A673 (cell line): ENCODE results near the gene USF2.

Experiments used
- EZH2 ChIP-seq: fragments of 200-600 bp; sonication (generic); IDR thresholded peaks from 2 replicates; pipeline ENCODE4 v1.6.1; 2017; ENCODE audit warnings: borderline replicate concordance, low read depth, mild to moderate bottlenecking, mixed read lengths, antibody characterized with exemption, low read length; ENCODE audit not compliant: poor library complexity, severe bottlenecking
- TF ChIP-seq, protein P1 (sequence below): fragments of 300-800, 200-600 bp; sonication (generic); conservative IDR thresholded peaks from 2 replicates; pipeline ENCODE4 v1.5.1; 2017; ENCODE audit warnings: low read depth, mild to moderate bottlenecking, antibody characterized with exemption, low read length, moderate library complexity, mixed read lengths

DNA sequence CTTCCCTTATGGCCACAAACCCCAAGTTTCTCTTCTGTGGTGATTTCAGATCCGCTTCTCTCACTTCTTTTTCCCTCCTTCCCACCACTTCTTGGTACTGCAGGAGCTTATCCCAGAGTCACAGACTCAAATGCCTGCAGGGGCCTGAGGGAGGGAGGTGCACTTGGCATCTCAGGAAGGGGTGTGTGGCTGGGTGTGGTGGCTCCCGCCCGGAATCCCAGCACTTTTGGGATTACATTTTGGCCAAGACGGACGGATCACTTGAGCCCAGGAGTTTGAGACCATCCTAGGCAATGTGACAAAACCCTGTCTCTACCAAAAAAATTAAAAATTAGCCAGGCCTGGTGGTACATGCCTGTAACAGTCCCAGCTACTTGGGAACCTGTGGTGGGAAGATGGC is 5.6 kb downstream of the USF2 start:
- TF ChIP-seq, protein P1, sequence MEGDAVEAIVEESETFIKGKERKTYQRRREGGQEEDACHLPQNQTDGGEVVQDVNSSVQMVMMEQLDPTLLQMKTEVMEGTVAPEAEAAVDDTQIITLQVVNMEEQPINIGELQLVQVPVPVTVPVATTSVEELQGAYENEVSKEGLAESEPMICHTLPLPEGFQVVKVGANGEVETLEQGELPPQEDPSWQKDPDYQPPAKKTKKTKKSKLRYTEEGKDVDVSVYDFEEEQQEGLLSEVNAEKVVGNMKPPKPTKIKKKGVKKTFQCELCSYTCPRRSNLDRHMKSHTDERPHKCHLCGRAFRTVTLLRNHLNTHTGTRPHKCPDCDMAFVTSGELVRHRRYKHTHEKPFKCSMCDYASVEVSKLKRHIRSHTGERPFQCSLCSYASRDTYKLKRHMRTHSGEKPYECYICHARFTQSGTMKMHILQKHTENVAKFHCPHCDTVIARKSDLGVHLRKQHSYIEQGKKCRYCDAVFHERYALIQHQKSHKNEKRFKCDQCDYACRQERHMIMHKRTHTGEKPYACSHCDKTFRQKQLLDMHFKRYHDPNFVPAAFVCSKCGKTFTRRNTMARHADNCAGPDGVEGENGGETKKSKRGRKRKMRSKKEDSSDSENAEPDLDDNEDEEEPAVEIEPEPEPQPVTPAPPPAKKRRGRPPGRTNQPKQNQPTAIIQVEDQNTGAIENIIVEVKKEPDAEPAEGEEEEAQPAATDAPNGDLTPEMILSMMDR = no peak
- no peak for TF ChIP-seq EZH2
